ENCODE data around the gene ALOX5.
"Not testable (repeated sequence)": the region's sequence is repeated elsewhere in the genome, so short reads cannot be mapped to it uniquely, and the experiment has no call there.

Gene ALOX5

GRCh38 chr10:45468079-45468478 lies 94.1 kb downstream of the ALOX5 start:
- no peak for DNase-seq (ENCODE audit: low read depth)

- peak; percentile 35 for DNase-seq (ENCODE audit: low read depth)
Measured at GRCh38 chr10:45470098-45471012, 96.3 kb downstream of the ALOX5 start.

- no peak for DNase-seq (ENCODE audit: low read depth)
Measured at GRCh38 chr10:45471059-45471458, 97.0 kb downstream of the ALOX5 start.

GRCh38 chr10:45471531-45472310 lies 97.7 kb downstream of the ALOX5 start:
- DNase-seq (ENCODE audit: low read depth), result no peak

- DNase-seq (ENCODE audit: low read depth), result no peak
Measured at GRCh38 chr10:45473126-45473525, 99.1 kb downstream of the ALOX5 start.

GRCh38 chr10:45476559-45476958 lies 102.5 kb downstream of the ALOX5 start:
- no peak for DNase-seq (ENCODE audit: low read depth)

- no peak for DNase-seq (ENCODE audit: low read depth)
Measured at GRCh38 chr10:45480294-45480693, 106.3 kb downstream of the ALOX5 start.

GRCh38 chr10:45481100-45481499 lies 107.1 kb downstream of the ALOX5 start:
- DNase-seq (ENCODE audit: low read depth), result not testable (repeated sequence)

- DNase-seq (ENCODE audit: low read depth), result no peak
Measured at GRCh38 chr10:45483002-45483401, 109.0 kb downstream of the ALOX5 start.

GRCh38 chr10:45487735-45488134 lies 113.7 kb downstream of the ALOX5 start:
- no peak for DNase-seq (ENCODE audit: low read depth)

GRCh38 chr10:45488365-45488764 lies 114.3 kb downstream of the ALOX5 start:
- no peak for DNase-seq (ENCODE audit: low read depth)

GRCh38 chr10:45490277-45490676 lies 116.3 kb downstream of the ALOX5 start:
- no peak for DNase-seq (ENCODE audit: low read depth)

- DNase-seq (ENCODE audit: low read depth), result no peak
Measured at GRCh38 chr10:45491061-45491460, 117.0 kb downstream of the ALOX5 start.
